ENCODE measurements around the gene PPP6R2.

- TF ChIP-seq, protein P1, sequence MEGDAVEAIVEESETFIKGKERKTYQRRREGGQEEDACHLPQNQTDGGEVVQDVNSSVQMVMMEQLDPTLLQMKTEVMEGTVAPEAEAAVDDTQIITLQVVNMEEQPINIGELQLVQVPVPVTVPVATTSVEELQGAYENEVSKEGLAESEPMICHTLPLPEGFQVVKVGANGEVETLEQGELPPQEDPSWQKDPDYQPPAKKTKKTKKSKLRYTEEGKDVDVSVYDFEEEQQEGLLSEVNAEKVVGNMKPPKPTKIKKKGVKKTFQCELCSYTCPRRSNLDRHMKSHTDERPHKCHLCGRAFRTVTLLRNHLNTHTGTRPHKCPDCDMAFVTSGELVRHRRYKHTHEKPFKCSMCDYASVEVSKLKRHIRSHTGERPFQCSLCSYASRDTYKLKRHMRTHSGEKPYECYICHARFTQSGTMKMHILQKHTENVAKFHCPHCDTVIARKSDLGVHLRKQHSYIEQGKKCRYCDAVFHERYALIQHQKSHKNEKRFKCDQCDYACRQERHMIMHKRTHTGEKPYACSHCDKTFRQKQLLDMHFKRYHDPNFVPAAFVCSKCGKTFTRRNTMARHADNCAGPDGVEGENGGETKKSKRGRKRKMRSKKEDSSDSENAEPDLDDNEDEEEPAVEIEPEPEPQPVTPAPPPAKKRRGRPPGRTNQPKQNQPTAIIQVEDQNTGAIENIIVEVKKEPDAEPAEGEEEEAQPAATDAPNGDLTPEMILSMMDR (conservative IDR thresholded peaks at IDR 0.05), result no peak
- no peak for TF ChIP-seq ZFX (IDR thresholded peaks at IDR 0.05)
Measured at GRCh38 chr22:50356186-50356585, 13.1 kb downstream of the PPP6R2 start.

Data from C4-2B (cell line).